IPS-NIHi7 (cell line): ENCODE data around the gene N4BP2.
"Not testable (repeated sequence)": the region's sequence is repeated elsewhere in the genome, so short reads cannot be mapped to it uniquely, and the experiment has no call there.

Source experiments
- DNase-seq: peaks from one replicate; pipeline ENCODE4 v3.0.0; 2012; ENCODE audit warnings: mixed read lengths; ENCODE audit errors: extremely low spot score

N4BP2 gene

GRCh38 chr4:40056716-40057585, at the start of gene N4BP2:
N4BP2 (plus strand) TSS chr4:40056850; CDS start chr4:40097341, 40,491 bp downstream.
- DNase-seq, result peak; percentile 85

- DNase-seq, result no peak
Measured at GRCh38 chr4:40016007-40016406, 40.6 kb upstream of the N4BP2 start.

- no peak for DNase-seq
Measured at GRCh38 chr4:40020221-40020620, 36.4 kb upstream of the N4BP2 start.

GRCh38 chr4:40021116-40021515, 35.5 kb upstream of the N4BP2 start:
- DNase-seq, result not testable (repeated sequence)

- DNase-seq, result not testable (repeated sequence)
Measured at GRCh38 chr4:40024049-40024448, 32.6 kb upstream of the N4BP2 start.

GRCh38 chr4:40032785-40033184, 23.9 kb upstream of the N4BP2 start:
- no peak for DNase-seq

GRCh38 chr4:40033613-40034012, 23.0 kb upstream of the N4BP2 start:
- no peak for DNase-seq

- DNase-seq, result no peak
Measured at GRCh38 chr4:40038977-40039376, 17.7 kb upstream of the N4BP2 start.

GRCh38 chr4:40040908-40041307, 15.7 kb upstream of the N4BP2 start:
- DNase-seq, result no peak

- DNase-seq, result no peak
Measured at GRCh38 chr4:40043786-40044185, 12.9 kb upstream of the N4BP2 start.

GRCh38 chr4:40046311-40046980, 10.2 kb upstream of the N4BP2 start:
- peak; percentile 15 for DNase-seq

GRCh38 chr4:40053161-40053560, 3.5 kb upstream of the N4BP2 start:
- DNase-seq, result no peak

- DNase-seq, result no peak
Measured at GRCh38 chr4:40055511-40055862, 1.2 kb upstream of the N4BP2 start.

- DNase-seq, result peak; percentile 61
Measured at GRCh38 chr4:40055863-40056715, 561 bp upstream of the N4BP2 start.

GRCh38 chr4:40057586-40058091, 989 bp downstream of the N4BP2 start:
- peak; percentile 89 for DNase-seq

GRCh38 chr4:40058121-40058520, 1.5 kb downstream of the N4BP2 start:
- no peak for DNase-seq

- DNase-seq, result no peak
Measured at GRCh38 chr4:40058854-40059253, 2.2 kb downstream of the N4BP2 start.

- DNase-seq, result no peak
Measured at GRCh38 chr4:40059362-40059761, 2.7 kb downstream of the N4BP2 start.

GRCh38 chr4:40065010-40065409, 8.4 kb downstream of the N4BP2 start:
- no peak for DNase-seq

GRCh38 chr4:40066651-40067050, 10.0 kb downstream of the N4BP2 start:
- DNase-seq, result no peak

- DNase-seq, result no peak
Measured at GRCh38 chr4:40070387-40070786, 13.7 kb downstream of the N4BP2 start.

- DNase-seq, result no peak
Measured at GRCh38 chr4:40086421-40086820, 29.8 kb downstream of the N4BP2 start.
